Panc1 (cell line): ENCODE measurements around the gene DDX31. TPM values are rescaled to one million over a fixed set of nuclear protein-coding genes. Genes with fewer than 3 reads are reported as not detected.

Experiments used
- ATAC-seq: fragments of 200-7000 bp; cut with Tn5 transposase; 2 replicates; pipeline ENCODE4 v1.9.1; 2020; ENCODE audit warnings: mild to moderate bottlenecking, moderate library complexity
- BruUV-seq: library from RNA; stranded (reverse); fragments of 400-500 nt; replicated peaks from 2 replicates; lab custom pipeline; 2021; lab: Mats Ljungman, UMichigan
- CTCF ChIA-PET: fragments of 300-600 bp; sonication (Branson Sonifier 250); formaldehyde crosslinking; loops from one replicate; lab custom pipeline; 2022; ENCODE audit warnings: antibody characterized with exemption; lab: Charles Lee
- POLR2A ChIA-PET: fragments of 300-600 bp; sonication (Branson Sonifier 250); formaldehyde crosslinking; loops from one replicate; lab custom pipeline; 2022; ENCODE audit warnings: antibody characterized with exemption; lab: Charles Lee
- DNase-seq: peaks from one replicate; pipeline ENCODE4 v3.0.0-alpha.2; 2010; ENCODE audit warnings: low read depth, low spot score
- H3K27ac ChIP-seq: 2 replicates; pipeline ENCODE4 v1.5.1; 2011; ENCODE audit warnings: mild to moderate bottlenecking, low read length, inconsistent platforms
- H3K27me3 ChIP-seq: fragments of 200-500 bp; sonication (Bioruptor generic); 2 replicates; pipeline ENCODE4 v1.6.0; 2014; ENCODE audit warnings: low read length, inconsistent platforms; ENCODE audit not compliant: control insufficient read depth, insufficient read depth
- H3K36me3 ChIP-seq: fragments of 200-500 bp; sonication (Bioruptor generic); 2 replicates; pipeline ENCODE4 v1.5.1; 2014; ENCODE audit warnings: inconsistent platforms, mild to moderate bottlenecking, low read length, moderate library complexity; ENCODE audit not compliant: control insufficient read depth, insufficient read depth
- H3K4me1 ChIP-seq: 2 replicates; pipeline ENCODE4 v1.5.1; 2011; ENCODE audit warnings: inconsistent platforms, mild to moderate bottlenecking, low read length, moderate library complexity; ENCODE audit not compliant: control insufficient read depth, insufficient read depth
- H3K4me3 ChIP-seq, 2 experiments: 2 replicates each; pipeline ENCODE4 v1.5.1; 2011 to 2012; ENCODE audit warnings: low read depth in 2 of 2, low read length in 2 of 2, mild to moderate bottlenecking in 2 of 2, inconsistent platforms in 1 of 2, moderate library complexity in 1 of 2
- H3K9me3 ChIP-seq: fragments of 200-500 bp; sonication (Bioruptor generic); 2 replicates; pipeline ENCODE4 v1.5.1; 2014; ENCODE audit warnings: low read depth, mild to moderate bottlenecking, inconsistent platforms, low read length, moderate library complexity; ENCODE audit not compliant: control insufficient read depth, insufficient read depth
- CTCF ChIP-seq: fragments of 450-650 bp; IDR thresholded peaks from 2 replicates; pipeline ENCODE4 v1.5.1; 2017; ENCODE audit warnings: mild to moderate bottlenecking
- POLR2AphosphoS5 ChIP-seq: IDR thresholded peaks from 2 replicates; pipeline ENCODE4 v1.6.1; 2012; ENCODE audit warnings: mild to moderate bottlenecking, low read depth, low read length, moderate library complexity
- REST ChIP-seq, 2 experiments: IDR thresholded peaks; 2 replicates each; pipeline ENCODE4 v1.6.1; 2011 to 2012; ENCODE audit warnings: low read depth in 2 of 2, control low read depth in 1 of 2, low read length in 1 of 2, mild to moderate bottlenecking in 1 of 2, moderate library complexity in 1 of 2; ENCODE audit not compliant: insufficient read depth in 1 of 2
- SIN3A ChIP-seq: IDR thresholded peaks from 2 replicates; pipeline ENCODE4 v1.6.1; 2012; ENCODE audit warnings: low read depth, mild to moderate bottlenecking, low read length, moderate library complexity, borderline replicate concordance; ENCODE audit not compliant: insufficient read depth
- TCF7L2 ChIP-seq: IDR thresholded peaks from 2 replicates; pipeline ENCODE4 v1.6.1; 2011; ENCODE audit warnings: mild to moderate bottlenecking, low read depth, low read length, inconsistent platforms
- in situ Hi-C: cut with HindIII; loops from 2 replicates; pipeline ENCODE4 v1.10.0; 2016; ENCODE audit warnings: low sequenced_read_pairs, low pct_unique_long_range_greater_than_20kb
- intact Hi-C: fragments of 100-400 bp; cut with micrococcal nuclease; formaldehyde crosslinking; loops from one replicate; pipeline ENCODE4 v1.10.0; 2022; ENCODE audit not compliant: unreplicated experiment
- total RNA-seq: library from RNA; stranded (reverse); gene quantifications from one replicate; pipeline ENCODE4 v1.2.1, GENCODE V29; 2021; ENCODE audit not compliant: unreplicated experiment

The DDX31 gene
- total RNA-seq, 1 experiment from 2014 or later: 17.5 TPM

GRCh38 chr9:132627106-132627505, 42.7 kb downstream of the DDX31 start:
- H3K4me3 ChIP-seq: no peak overlapping the region
- H3K36me3 ChIP-seq: peaks cover 3% of the 10 kb centered on the region
- no peak for ATAC-seq
- no peaks in the 10 kb centered on the region for H3K27me3 ChIP-seq
- no peak for TF ChIP-seq SIN3A
- no peaks in the 10 kb centered on the region for H3K4me1 ChIP-seq
- no peak overlapping the region for H3K27ac ChIP-seq
- POLR2A ChIA-PET: no interaction called here
- DNase-seq: no peak
- no TSS peak for BruUV-seq
- in situ Hi-C loops (no loop called here), intact Hi-C loops (no loop called here)
- CTCF ChIA-PET: no interaction called here
- H3K9me3 ChIP-seq: no peaks in the 10 kb centered on the region

- Histone ChIP-seq H3K27ac (no peak overlapping the region), H3K27me3 (no peaks in the 10 kb centered on the region), H3K9me3 (no peaks in the 10 kb centered on the region), H3K4me1 (no peaks in the 10 kb centered on the region), H3K36me3 (peaks cover 3% of the 10 kb centered on the region), H3K4me3 (no peak overlapping the region)
- ATAC-seq (no peak), DNase-seq (no peak)
- POLR2A ChIA-PET: no interaction called here
- in situ Hi-C loops: no loop called here
- intact Hi-C loops: no loop called here
- BruUV-seq: no TSS peak
- TF ChIP-seq POLR2AphosphoS5 (no peak), REST (IDR thresholded peaks at IDR 0.05; ENCODE audit: insufficient read depth in 1 of 2, low read depth in 2 of 2, low read length in 1 of 2) (no peak), SIN3A (no peak), CTCF (no peak), TCF7L2 (no peak)
- CTCF ChIA-PET: no interaction called here
These were observed 43.5 kb downstream of the DDX31 start for GRCh38 chr9:132626285-132626684.

- in situ Hi-C loops: no loop called here
- Histone ChIP-seq H3K36me3 (peaks cover 9% of the 10 kb centered on the region), H3K27ac (no peak overlapping the region), H3K4me3 (no peak overlapping the region), H3K27me3 (no peaks in the 10 kb centered on the region), H3K9me3 (no peaks in the 10 kb centered on the region), H3K4me1 (no peaks in the 10 kb centered on the region)
- no TSS peak for BruUV-seq
- CTCF ChIA-PET: interaction anchor here (0.7 kb wide), 1 partner anchor 57 kb away, joined by 7 read pairs; no protein-coding TSS in a partner anchor
- intact Hi-C loops: no loop called here
- no peak for ATAC-seq
- no peak for DNase-seq
- no peak for TF ChIP-seq CTCF
- TF ChIP-seq REST (IDR thresholded peaks at IDR 0.05; ENCODE audit: insufficient read depth in 1 of 2, low read depth in 2 of 2, low read length in 1 of 2): no peak
- TF ChIP-seq TCF7L2: no peak
- TF ChIP-seq SIN3A: no peak
- no peak for TF ChIP-seq POLR2AphosphoS5
- POLR2A ChIA-PET: interaction anchor here (0.6 kb wide), 1 partner anchor 409 kb away, joined by 4 read pairs; no protein-coding TSS in a partner anchor
These were observed 47.6 kb downstream of the DDX31 start for GRCh38 chr9:132622159-132622558.
